ENCODE measurements around the gene CERS6. TPM values are rescaled to one million over a fixed set of nuclear protein-coding genes. Genes with fewer than 3 reads are reported as not detected.

CERS6 gene
- total RNA-seq, 1 experiment from 2014 or later, result 17.3 TPM

DNA sequence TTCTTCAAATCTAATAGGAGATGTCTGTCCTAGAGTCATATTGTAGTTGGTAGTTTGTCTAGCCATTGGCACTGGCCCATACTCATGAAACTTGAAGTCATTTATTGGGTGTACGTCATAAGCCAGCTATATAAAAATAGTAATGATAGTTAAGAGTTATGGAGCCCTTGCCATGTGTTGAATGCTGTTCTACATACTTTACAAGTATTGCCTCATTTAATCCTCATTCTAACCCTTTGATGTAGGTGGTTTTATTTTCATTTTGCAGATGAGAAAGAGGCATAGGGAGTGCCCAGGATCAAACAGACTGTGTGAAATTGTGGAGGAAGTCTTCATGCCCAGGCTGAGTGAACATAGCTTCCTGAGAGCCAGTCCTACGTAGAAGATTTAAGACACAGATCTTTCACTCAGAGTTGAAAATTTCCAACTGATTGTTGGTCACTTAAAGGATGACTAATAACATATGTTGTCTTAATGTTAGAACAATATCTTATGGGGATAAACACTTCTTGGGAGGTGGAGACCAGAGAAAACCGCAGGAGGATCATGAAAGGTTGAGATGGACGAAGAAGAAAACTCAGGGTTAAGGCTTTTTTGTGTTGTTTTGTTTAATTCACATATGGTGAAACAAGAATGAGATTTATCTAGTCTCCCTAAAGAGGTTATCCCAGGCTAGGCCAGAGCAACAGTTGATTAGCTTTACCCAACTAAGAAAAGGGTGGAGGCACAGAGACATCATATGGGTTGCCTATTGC is 156.0 kb downstream of the CERS6 start:
- Mint-ChIP-seq H3K27ac (no peak overlapping the region), H3K4me1 (no peaks in the 10 kb centered on the region), H3K27me3 (ENCODE audit: low read depth) (no peaks in the 10 kb centered on the region), H3K36me3 (peaks cover 24% of the 10 kb centered on the region), H3K9me3 (peaks cover 39% of the 10 kb centered on the region), H3K4me3 (no peak overlapping the region)
- TF ChIP-seq ZNF219 (CRISPR knock-in tag; IDR thresholded peaks at IDR 0.05; ENCODE audit: borderline replicate concordance) (no peak), ZNF317 (CRISPR knock-in tag; IDR thresholded peaks at IDR 0.05; ENCODE audit: borderline replicate concordance, low read depth) (no peak), ESRRA (CRISPR knock-in tag; IDR thresholded peaks at IDR 0.05; ENCODE audit: borderline replicate concordance) (no peak), HMGA2 (CRISPR knock-in tag; IDR thresholded peaks at IDR 0.05) (no peak), ZNF423 (CRISPR knock-in tag; IDR thresholded peaks at IDR 0.05) (no peak), ETV6 (CRISPR knock-in tag; IDR thresholded peaks at IDR 0.05) (no peak), FOXP1 (CRISPR knock-in tag; IDR thresholded peaks at IDR 0.05; ENCODE audit: borderline replicate concordance) (no peak), GTF2I (CRISPR knock-in tag; conservative IDR thresholded peaks at IDR 0.05) (no peak), JUN (CRISPR knock-in tag; IDR thresholded peaks at IDR 0.05) (no peak)
- TF ChIP-seq, protein P1, sequence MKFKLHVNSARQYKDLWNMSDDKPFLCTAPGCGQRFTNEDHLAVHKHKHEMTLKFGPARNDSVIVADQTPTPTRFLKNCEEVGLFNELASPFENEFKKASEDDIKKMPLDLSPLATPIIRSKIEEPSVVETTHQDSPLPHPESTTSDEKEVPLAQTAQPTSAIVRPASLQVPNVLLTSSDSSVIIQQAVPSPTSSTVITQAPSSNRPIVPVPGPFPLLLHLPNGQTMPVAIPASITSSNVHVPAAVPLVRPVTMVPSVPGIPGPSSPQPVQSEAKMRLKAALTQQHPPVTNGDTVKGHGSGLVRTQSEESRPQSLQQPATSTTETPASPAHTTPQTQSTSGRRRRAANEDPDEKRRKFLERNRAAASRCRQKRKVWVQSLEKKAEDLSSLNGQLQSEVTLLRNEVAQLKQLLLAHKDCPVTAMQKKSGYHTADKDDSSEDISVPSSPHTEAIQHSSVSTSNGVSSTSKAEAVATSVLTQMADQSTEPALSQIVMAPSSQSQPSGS (CRISPR knock-in tag; IDR thresholded peaks at IDR 0.05; ENCODE audit: borderline replicate concordance, low read depth), result no peak
- TF ChIP-seq, protein P2, sequence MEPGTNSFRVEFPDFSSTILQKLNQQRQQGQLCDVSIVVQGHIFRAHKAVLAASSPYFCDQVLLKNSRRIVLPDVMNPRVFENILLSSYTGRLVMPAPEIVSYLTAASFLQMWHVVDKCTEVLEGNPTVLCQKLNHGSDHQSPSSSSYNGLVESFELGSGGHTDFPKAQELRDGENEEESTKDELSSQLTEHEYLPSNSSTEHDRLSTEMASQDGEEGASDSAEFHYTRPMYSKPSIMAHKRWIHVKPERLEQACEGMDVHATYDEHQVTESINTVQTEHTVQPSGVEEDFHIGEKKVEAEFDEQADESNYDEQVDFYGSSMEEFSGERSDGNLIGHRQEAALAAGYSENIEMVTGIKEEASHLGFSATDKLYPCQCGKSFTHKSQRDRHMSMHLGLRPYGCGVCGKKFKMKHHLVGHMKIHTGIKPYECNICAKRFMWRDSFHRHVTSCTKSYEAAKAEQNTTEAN (CRISPR knock-in tag; IDR thresholded peaks at IDR 0.05), result no peak
- TF ChIP-seq, protein P3, sequence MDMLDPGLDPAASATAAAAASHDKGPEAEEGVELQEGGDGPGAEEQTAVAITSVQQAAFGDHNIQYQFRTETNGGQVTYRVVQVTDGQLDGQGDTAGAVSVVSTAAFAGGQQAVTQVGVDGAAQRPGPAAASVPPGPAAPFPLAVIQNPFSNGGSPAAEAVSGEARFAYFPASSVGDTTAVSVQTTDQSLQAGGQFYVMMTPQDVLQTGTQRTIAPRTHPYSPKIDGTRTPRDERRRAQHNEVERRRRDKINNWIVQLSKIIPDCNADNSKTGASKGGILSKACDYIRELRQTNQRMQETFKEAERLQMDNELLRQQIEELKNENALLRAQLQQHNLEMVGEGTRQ (CRISPR knock-in tag; IDR thresholded peaks at IDR 0.05), result no peak
- TF ChIP-seq, protein P4, sequence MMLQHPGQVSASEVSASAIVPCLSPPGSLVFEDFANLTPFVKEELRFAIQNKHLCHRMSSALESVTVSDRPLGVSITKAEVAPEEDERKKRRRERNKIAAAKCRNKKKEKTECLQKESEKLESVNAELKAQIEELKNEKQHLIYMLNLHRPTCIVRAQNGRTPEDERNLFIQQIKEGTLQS (CRISPR knock-in tag; conservative IDR thresholded peaks at IDR 0.05), result no peak
- TF ChIP-seq, protein P5, sequence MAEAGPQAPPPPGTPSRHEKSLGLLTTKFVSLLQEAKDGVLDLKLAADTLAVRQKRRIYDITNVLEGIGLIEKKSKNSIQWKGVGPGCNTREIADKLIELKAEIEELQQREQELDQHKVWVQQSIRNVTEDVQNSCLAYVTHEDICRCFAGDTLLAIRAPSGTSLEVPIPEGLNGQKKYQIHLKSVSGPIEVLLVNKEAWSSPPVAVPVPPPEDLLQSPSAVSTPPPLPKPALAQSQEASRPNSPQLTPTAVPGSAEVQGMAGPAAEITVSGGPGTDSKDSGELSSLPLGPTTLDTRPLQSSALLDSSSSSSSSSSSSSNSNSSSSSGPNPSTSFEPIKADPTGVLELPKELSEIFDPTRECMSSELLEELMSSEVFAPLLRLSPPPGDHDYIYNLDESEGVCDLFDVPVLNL (CRISPR knock-in tag; IDR thresholded peaks at IDR 0.05; ENCODE audit: borderline replicate concordance, low read depth), result no peak
- ATAC-seq (no peak), DNase-seq (ENCODE audit: low spot score) (no peak)
- ChIA-PET POLR2A (no interaction called here), CTCF (no interaction called here)

DNA sequence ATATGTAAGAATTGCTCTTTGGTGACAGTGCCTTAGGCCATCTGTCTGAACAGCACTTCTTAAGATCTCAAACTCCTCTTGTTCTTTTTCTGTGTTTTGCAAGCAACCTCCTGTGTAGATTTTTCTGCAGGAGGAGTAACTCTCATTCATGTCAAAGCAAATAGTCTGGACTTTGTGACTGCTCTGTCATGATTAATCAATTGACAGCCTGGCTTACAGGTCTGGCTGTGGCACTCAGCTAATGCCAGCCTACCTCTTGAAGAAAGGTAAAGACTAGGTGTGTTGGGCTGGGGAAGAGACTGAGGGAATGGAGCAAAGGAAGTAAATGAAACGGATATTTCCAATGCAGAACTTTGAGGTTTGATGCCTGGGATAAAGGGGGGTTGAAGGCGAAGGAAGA is 156.6 kb downstream of the CERS6 start:
- ATAC-seq, result no peak
- POLR2A ChIA-PET, result no interaction called here
- peaks cover 46% of the 10 kb centered on the region for H3K9me3 Mint-ChIP-seq
- CTCF ChIA-PET, result no interaction called here
- H3K4me1 Mint-ChIP-seq, result no peaks in the 10 kb centered on the region
- H3K27ac Mint-ChIP-seq, result no peak overlapping the region
- no peaks in the 10 kb centered on the region for H3K27me3 Mint-ChIP-seq (ENCODE audit: low read depth)
- no peak overlapping the region for H3K4me3 Mint-ChIP-seq
- H3K36me3 Mint-ChIP-seq, result peaks cover 26% of the 10 kb centered on the region
- DNase-seq (ENCODE audit: low spot score), result no peak
- TF ChIP-seq, protein P6, sequence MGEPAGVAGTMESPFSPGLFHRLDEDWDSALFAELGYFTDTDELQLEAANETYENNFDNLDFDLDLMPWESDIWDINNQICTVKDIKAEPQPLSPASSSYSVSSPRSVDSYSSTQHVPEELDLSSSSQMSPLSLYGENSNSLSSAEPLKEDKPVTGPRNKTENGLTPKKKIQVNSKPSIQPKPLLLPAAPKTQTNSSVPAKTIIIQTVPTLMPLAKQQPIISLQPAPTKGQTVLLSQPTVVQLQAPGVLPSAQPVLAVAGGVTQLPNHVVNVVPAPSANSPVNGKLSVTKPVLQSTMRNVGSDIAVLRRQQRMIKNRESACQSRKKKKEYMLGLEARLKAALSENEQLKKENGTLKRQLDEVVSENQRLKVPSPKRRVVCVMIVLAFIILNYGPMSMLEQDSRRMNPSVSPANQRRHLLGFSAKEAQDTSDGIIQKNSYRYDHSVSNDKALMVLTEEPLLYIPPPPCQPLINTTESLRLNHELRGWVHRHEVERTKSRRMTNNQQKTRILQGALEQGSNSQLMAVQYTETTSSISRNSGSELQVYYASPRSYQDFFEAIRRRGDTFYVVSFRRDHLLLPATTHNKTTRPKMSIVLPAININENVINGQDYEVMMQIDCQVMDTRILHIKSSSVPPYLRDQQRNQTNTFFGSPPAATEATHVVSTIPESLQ (CRISPR knock-in tag; IDR thresholded peaks at IDR 0.05), result no peak
- TF ChIP-seq GABPB1 (CRISPR knock-in tag; IDR thresholded peaks at IDR 0.05) (no peak), MYBL2 (CRISPR knock-in tag; IDR thresholded peaks at IDR 0.05) (no peak), ELF4 (CRISPR knock-in tag; IDR thresholded peaks at IDR 0.05; ENCODE audit: low read depth) (no peak), ZNF121 (CRISPR knock-in tag; IDR thresholded peaks at IDR 0.05) (no peak), SMAD3 (CRISPR knock-in tag; IDR thresholded peaks at IDR 0.05; ENCODE audit: borderline replicate concordance) (no peak), NFYB (CRISPR knock-in tag; conservative IDR thresholded peaks at IDR 0.05; ENCODE audit: low read depth) (no peak), NR3C1 (CRISPR knock-in tag; conservative IDR thresholded peaks at IDR 0.05; ENCODE audit: low read depth) (no peak), GTF2I (CRISPR knock-in tag; conservative IDR thresholded peaks at IDR 0.05) (no peak), MXD4 (CRISPR knock-in tag; IDR thresholded peaks at IDR 0.05; ENCODE audit: borderline replicate concordance) (no peak), GRHL2 (CRISPR knock-in tag; IDR thresholded peaks at IDR 0.05; ENCODE audit: insufficient replicate concordance, severe bottlenecking) (no peak), FOXK1 (CRISPR knock-in tag; IDR thresholded peaks at IDR 0.05) (no peak)
- TF ChIP-seq, protein P7, sequence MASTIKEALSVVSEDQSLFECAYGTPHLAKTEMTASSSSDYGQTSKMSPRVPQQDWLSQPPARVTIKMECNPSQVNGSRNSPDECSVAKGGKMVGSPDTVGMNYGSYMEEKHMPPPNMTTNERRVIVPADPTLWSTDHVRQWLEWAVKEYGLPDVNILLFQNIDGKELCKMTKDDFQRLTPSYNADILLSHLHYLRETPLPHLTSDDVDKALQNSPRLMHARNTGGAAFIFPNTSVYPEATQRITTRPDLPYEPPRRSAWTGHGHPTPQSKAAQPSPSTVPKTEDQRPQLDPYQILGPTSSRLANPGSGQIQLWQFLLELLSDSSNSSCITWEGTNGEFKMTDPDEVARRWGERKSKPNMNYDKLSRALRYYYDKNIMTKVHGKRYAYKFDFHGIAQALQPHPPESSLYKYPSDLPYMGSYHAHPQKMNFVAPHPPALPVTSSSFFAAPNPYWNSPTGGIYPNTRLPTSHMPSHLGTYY (CRISPR knock-in tag; IDR thresholded peaks at IDR 0.05), result no peak
- TF ChIP-seq, protein P8, sequence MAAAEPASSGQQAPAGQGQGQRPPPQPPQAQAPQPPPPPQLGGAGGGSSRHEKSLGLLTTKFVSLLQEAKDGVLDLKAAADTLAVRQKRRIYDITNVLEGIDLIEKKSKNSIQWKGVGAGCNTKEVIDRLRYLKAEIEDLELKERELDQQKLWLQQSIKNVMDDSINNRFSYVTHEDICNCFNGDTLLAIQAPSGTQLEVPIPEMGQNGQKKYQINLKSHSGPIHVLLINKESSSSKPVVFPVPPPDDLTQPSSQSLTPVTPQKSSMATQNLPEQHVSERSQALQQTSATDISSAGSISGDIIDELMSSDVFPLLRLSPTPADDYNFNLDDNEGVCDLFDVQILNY (CRISPR knock-in tag; IDR thresholded peaks at IDR 0.05), result no peak

All from WTC11 (cell line).